Trophoblast cell (in vitro differentiated cells and primary cell): Measurements from ENCODE around the gene IER3.

Experiments
- DNase-seq, 2 donors: peaks; one replicate each; pipeline ENCODE4 v3.0.0-alpha.2; 2016
- H2AFZ ChIP-seq: 2 replicates; pipeline ENCODE4 v1.6.1; 2013; ENCODE audit warnings: low read length, moderate library complexity, mild to moderate bottlenecking; ENCODE audit not compliant: insufficient read depth, poor library complexity
- H2AK5ac ChIP-seq: 2 replicates; pipeline ENCODE4 v1.6.1; 2013; ENCODE audit warnings: mild to moderate bottlenecking, low read length
- H2BK120ac ChIP-seq: 2 replicates; pipeline ENCODE4 v1.6.1; 2013; ENCODE audit warnings: low read length, mild to moderate bottlenecking, moderate library complexity; ENCODE audit not compliant: insufficient read depth, poor library complexity
- H2BK12ac ChIP-seq: 2 replicates; pipeline ENCODE4 v1.6.1; 2013; ENCODE audit warnings: mild to moderate bottlenecking, low read length, moderate library complexity
- H2BK5ac ChIP-seq: 2 replicates; pipeline ENCODE4 v1.6.1; 2013; ENCODE audit warnings: low read length, low read depth, moderate library complexity, mild to moderate bottlenecking; ENCODE audit not compliant: poor library complexity
- H3K14ac ChIP-seq: 2 replicates; pipeline ENCODE4 v1.6.1; 2013; ENCODE audit warnings: mild to moderate bottlenecking, low read length
- H3K18ac ChIP-seq: 2 replicates; pipeline ENCODE4 v1.6.1; 2013; ENCODE audit warnings: mild to moderate bottlenecking, low read length
- H3K23ac ChIP-seq: 2 replicates; pipeline ENCODE4 v1.6.1; 2013; ENCODE audit warnings: low read length
- H3K27ac ChIP-seq: 2 replicates; pipeline ENCODE4 v1.5.1; 2013; ENCODE audit warnings: low read depth, mild to moderate bottlenecking, inconsistent platforms, low read length, moderate library complexity
- H3K27me3 ChIP-seq: 2 replicates; pipeline ENCODE4 v1.6.1; 2013; ENCODE audit warnings: inconsistent platforms, mild to moderate bottlenecking, low read length, moderate library complexity; ENCODE audit not compliant: insufficient read depth
- H3K36me3 ChIP-seq, 2 experiments: 1 replicate in 1 of 2; 2 replicates in 1 of 2; pipeline ENCODE4 v1.6.1; 2013; ENCODE audit warnings: low read length in 2 of 2, mild to moderate bottlenecking in 2 of 2, moderate library complexity in 1 of 2; ENCODE audit not compliant: insufficient read depth in 2 of 2, control insufficient read depth in 1 of 2
- H3K4ac ChIP-seq: 2 replicates; pipeline ENCODE4 v1.6.1; 2013; ENCODE audit warnings: low read depth, mild to moderate bottlenecking, low read length, moderate library complexity
- H3K4me1 ChIP-seq, 2 experiments: 1 replicate in 1 of 2; 2 replicates in 1 of 2; pipeline ENCODE4 v1.6.1; 2013; ENCODE audit warnings: low read length in 2 of 2, mild to moderate bottlenecking in 2 of 2, moderate library complexity in 1 of 2; ENCODE audit not compliant: insufficient read depth in 2 of 2, control insufficient read depth in 1 of 2
- H3K4me2 ChIP-seq: 2 replicates; pipeline ENCODE4 v1.6.1; 2013; ENCODE audit warnings: inconsistent platforms, mild to moderate bottlenecking, low read length, moderate library complexity
- H3K4me3 ChIP-seq: 2 replicates; pipeline ENCODE4 v1.5.1; 2013; ENCODE audit warnings: mild to moderate bottlenecking, low read depth, low read length, inconsistent platforms
- H3K79me1 ChIP-seq: one replicate; pipeline ENCODE4 v1.6.1; 2013; ENCODE audit warnings: low read length
- H3K79me2 ChIP-seq: 2 replicates; pipeline ENCODE4 v1.6.1; 2013; ENCODE audit warnings: low read length, mild to moderate bottlenecking; ENCODE audit not compliant: control insufficient read depth, insufficient read depth, poor library complexity
- H3K9ac ChIP-seq: 2 replicates; pipeline ENCODE4 v1.6.1; 2013; ENCODE audit warnings: mild to moderate bottlenecking, low read length
- H3K9me3 ChIP-seq: 2 replicates; pipeline ENCODE4 v1.6.1; 2013; ENCODE audit warnings: low read depth, mild to moderate bottlenecking, control low read depth, inconsistent platforms, low read length; ENCODE audit not compliant: insufficient read depth
- H4K12ac ChIP-seq: 2 replicates; pipeline ENCODE4 v1.6.1; 2013; ENCODE audit warnings: low read depth, mild to moderate bottlenecking, low read length, moderate library complexity
- H4K8ac ChIP-seq: 2 replicates; pipeline ENCODE4 v1.6.1; 2013; ENCODE audit warnings: low read depth, mild to moderate bottlenecking, low read length, moderate library complexity
- H4K91ac ChIP-seq: one replicate; pipeline ENCODE4 v1.6.1; 2013; ENCODE audit warnings: low read depth, mild to moderate bottlenecking, low read length, moderate library complexity
- WGBS: extraction: QIAGEN DNeasy Blood & Tissue Kit; methylation state at CpG from one replicate; pipeline ENCODE4 v1.1.7; 2013; ENCODE audit warnings: missing lambda C conversion rate; ENCODE audit not compliant: insufficient read length, insufficient coverage; ENCODE audit errors: extremely low coverage; 5-methylcytosine and 5-hydroxymethylcytosine counted together

The IER3 gene

GRCh38 chr6:30781395-30781742 is 37.0 kb upstream of the IER3 start:
- peak overlapping the region; percentile 15 for H2BK5ac ChIP-seq

GRCh38 chr6:30780642-30780920 is 36.2 kb upstream of the IER3 start:
- no peak overlapping the region for H3K14ac ChIP-seq
- no CpG with 5 or more reads among the region's 1 CpG for WGBS
- no peak for DNase-seq
- H4K8ac ChIP-seq: no peak overlapping the region
- peak overlapping the region; percentile 80 for H4K91ac ChIP-seq
- H3K79me2 ChIP-seq: peaks cover 2% of the 10 kb centered on the region
- H3K27me3 ChIP-seq: no peaks in the 10 kb centered on the region
- no peak overlapping the region for H3K4me3 ChIP-seq
- H2AK5ac ChIP-seq: peak overlapping the region; percentile 45
- H3K4ac ChIP-seq: no peak overlapping the region
- peak overlapping the region; percentile 34 for H3K18ac ChIP-seq
- peaks cover 34% of the 10 kb centered on the region for H3K79me1 ChIP-seq
- no peak overlapping the region for H3K23ac ChIP-seq
- peaks cover 0 to 2% of the 10 kb centered on the region in 2 experiments for H3K36me3 ChIP-seq
- H2BK5ac ChIP-seq: peak overlapping the region; percentile 52
- peak overlapping the region; percentile 85 for H2BK12ac ChIP-seq
- H3K27ac ChIP-seq: peak overlapping the region; percentile 90
- H3K9ac ChIP-seq: no peak overlapping the region
- H2AFZ ChIP-seq: no peak overlapping the region
- no peaks in the 10 kb centered on the region for H3K9me3 ChIP-seq
- H3K4me1 ChIP-seq: peaks cover 27 to 29% of the 10 kb centered on the region in 2 experiments
- H4K12ac ChIP-seq: no peak overlapping the region
- H2BK120ac ChIP-seq: peak overlapping the region; percentile 65
- no peak overlapping the region for H3K4me2 ChIP-seq

More at GRCh38 chr6:30781395-30781742, 37.0 kb upstream of the IER3 start:
- Histone ChIP-seq H3K4me2 (no peak overlapping the region), H3K27me3 (no peaks in the 10 kb centered on the region), H3K27ac (peak overlapping the region; percentile 13), H4K12ac (no peak overlapping the region), H3K14ac (peak overlapping the region; percentile 38), H4K91ac (peak overlapping the region; percentile 60), H3K23ac (no peak overlapping the region), H3K79me2 (peaks cover 2% of the 10 kb centered on the region), H3K9me3 (no peaks in the 10 kb centered on the region), H3K4me1 (peaks cover 27 to 30% of the 10 kb centered on the region in 2 experiments), H2AK5ac (peak overlapping the region; percentile 43), H3K79me1 (peaks cover 34% of the 10 kb centered on the region), H2BK120ac (peak overlapping the region; percentile 60), H4K8ac (no peak overlapping the region), H2AFZ (no peak overlapping the region), H3K9ac (no peak overlapping the region), H3K4me3 (no peak overlapping the region), H2BK12ac (peak overlapping the region; percentile 58), H3K18ac (no peak overlapping the region), H3K36me3 (peaks cover 0 to 2% of the 10 kb centered on the region in 2 experiments), H3K4ac (no peak overlapping the region)
- DNase-seq: no peak
- no CpG with 5 or more reads among the region's 4 CpGs for WGBS

GRCh38 chr6:30779850-30780641 is 35.7 kb upstream of the IER3 start:
- H4K8ac ChIP-seq: peak overlapping the region; percentile 57
- H3K23ac ChIP-seq: no peak overlapping the region
- WGBS: no CpG with 5 or more reads among the region's 10 CpGs
- no peak overlapping the region for H3K9ac ChIP-seq
- DNase-seq: no peak
- H3K36me3 ChIP-seq: peaks cover 0 to 2% of the 10 kb centered on the region in 2 experiments
- H3K27ac ChIP-seq: peak overlapping the region; percentile 90
- H3K4me3 ChIP-seq: no peak overlapping the region
- peak overlapping the region; percentile 52 for H2BK5ac ChIP-seq
- peak overlapping the region; percentile 80 for H4K91ac ChIP-seq
- H3K4ac ChIP-seq: peak overlapping the region; percentile 26
- no peaks in the 10 kb centered on the region for H3K27me3 ChIP-seq
- no peak overlapping the region for H2AFZ ChIP-seq
- H2AK5ac ChIP-seq: peak overlapping the region; percentile 75
- H3K79me2 ChIP-seq: peaks cover 2% of the 10 kb centered on the region
- no peaks in the 10 kb centered on the region for H3K9me3 ChIP-seq
- H3K4me1 ChIP-seq: peaks cover 27 to 29% of the 10 kb centered on the region in 2 experiments
- H2BK12ac ChIP-seq: peak overlapping the region; percentile 85
- H4K12ac ChIP-seq: peak overlapping the region; percentile 2
- H3K4me2 ChIP-seq: peak overlapping the region; percentile 9
- peaks cover 36% of the 10 kb centered on the region for H3K79me1 ChIP-seq
- peak overlapping the region; percentile 62 for H3K14ac ChIP-seq
- H3K18ac ChIP-seq: peak overlapping the region; percentile 67
- H2BK120ac ChIP-seq: peak overlapping the region; percentile 65

GRCh38 chr6:30778001-30778635 is 33.8 kb upstream of the IER3 start:
- Histone ChIP-seq H3K18ac (peak overlapping the region; percentile 60), H2AFZ (no peak overlapping the region), H3K14ac (peak overlapping the region; percentile 67), H2AK5ac (peak overlapping the region; percentile 94), H3K27ac (peak overlapping the region; percentile 90), H4K12ac (no peak overlapping the region), H2BK120ac (peak overlapping the region; percentile 94), H3K27me3 (no peaks in the 10 kb centered on the region), H3K9ac (no peak overlapping the region), H3K4me2 (no peak overlapping the region), H3K9me3 (no peaks in the 10 kb centered on the region), H3K4me3 (no peak overlapping the region), H3K23ac (no peak overlapping the region), H4K8ac (peak overlapping the region; percentile 51), H3K4me1 (peaks cover 27 to 30% of the 10 kb centered on the region in 2 experiments), H2BK5ac (peak overlapping the region; percentile 45), H3K36me3 (peaks cover 0 to 2% of the 10 kb centered on the region in 2 experiments), H3K79me2 (peaks cover 4% of the 10 kb centered on the region), H2BK12ac (peak overlapping the region; percentile 67), H3K4ac (peak overlapping the region; percentile 41), H4K91ac (peak overlapping the region; percentile 97), H3K79me1 (peaks cover 37% of the 10 kb centered on the region)
- DNase-seq: no peak
- WGBS: no CpG with 5 or more reads among the region's 3 CpGs
